Parathyroid adenoma (tissue), 2 donors: ENCODE data around the gene XPC.

Experiments used
- H2AFZ ChIP-seq: fragments of 300-600 bp; sonication (generic); one replicate; pipeline ENCODE4 v1.7.0; 2017; ENCODE audit warnings: antibody characterized with exemption, mild to moderate bottlenecking
- H3K27ac ChIP-seq: fragments of 300-600 bp; sonication (generic); one replicate; pipeline ENCODE4 v1.7.0; 2017
- H3K27me3 ChIP-seq: fragments of 300-600 bp; sonication (generic); one replicate; pipeline ENCODE4 v1.7.0; 2017; ENCODE audit warnings: low read length; ENCODE audit not compliant: control insufficient read depth, insufficient read depth
- H3K36me3 ChIP-seq: fragments of 300-600 bp; sonication (generic); one replicate; pipeline ENCODE4 v1.7.0; 2017; ENCODE audit warnings: low read length; ENCODE audit not compliant: control insufficient read depth, insufficient read depth
- H3K4me1 ChIP-seq: fragments of 300-600 bp; sonication (generic); one replicate; pipeline ENCODE4 v1.7.0; 2017; ENCODE audit warnings: control low read depth
- H3K4me2 ChIP-seq: fragments of 300-600 bp; sonication (generic); one replicate; pipeline ENCODE4 v1.7.0; 2017; ENCODE audit warnings: low read length
- H3K4me3 ChIP-seq: fragments of 300-600 bp; sonication (generic); one replicate; pipeline ENCODE4 v1.7.0; 2017; ENCODE audit warnings: low read depth, low read length
- H3K79me2 ChIP-seq: fragments of 300-600 bp; sonication (generic); one replicate; pipeline ENCODE4 v1.7.0; 2017; ENCODE audit warnings: control low read depth
- H3K9ac ChIP-seq: fragments of 300-600 bp; sonication (generic); one replicate; pipeline ENCODE4 v1.7.0; 2017; ENCODE audit warnings: mild to moderate bottlenecking
- H3K9me3 ChIP-seq: fragments of 300-600 bp; sonication (generic); one replicate; pipeline ENCODE4 v1.7.0; 2017; ENCODE audit warnings: low read length; ENCODE audit not compliant: control insufficient read depth
- CTCF ChIP-seq: fragments of 300-600 bp; sonication (generic); IDR thresholded peaks from one replicate; pipeline ENCODE4 v1.7.0; 2017; ENCODE audit warnings: antibody characterized with exemption, mild to moderate bottlenecking
- donor health status: primary hyperparathyroidism.

Gene XPC

GRCh38 chr3:14204515-14205284 is 26.3 kb upstream of the XPC start:
- Histone ChIP-seq H3K4me2 (peak overlapping the region; percentile 42), H3K9me3 (no peaks in the 10 kb centered on the region), H3K79me2 (no peaks in the 10 kb centered on the region), H3K9ac (no peak overlapping the region), H3K36me3 (no peaks in the 10 kb centered on the region), H3K27me3 (no peaks in the 10 kb centered on the region), H3K4me3 (no peak overlapping the region), H3K4me1 (peaks cover 6% of the 10 kb centered on the region), H3K27ac (peak overlapping the region; percentile 27), H2AFZ (peak overlapping the region; percentile 53)
- no peak for TF ChIP-seq CTCF

DNA sequence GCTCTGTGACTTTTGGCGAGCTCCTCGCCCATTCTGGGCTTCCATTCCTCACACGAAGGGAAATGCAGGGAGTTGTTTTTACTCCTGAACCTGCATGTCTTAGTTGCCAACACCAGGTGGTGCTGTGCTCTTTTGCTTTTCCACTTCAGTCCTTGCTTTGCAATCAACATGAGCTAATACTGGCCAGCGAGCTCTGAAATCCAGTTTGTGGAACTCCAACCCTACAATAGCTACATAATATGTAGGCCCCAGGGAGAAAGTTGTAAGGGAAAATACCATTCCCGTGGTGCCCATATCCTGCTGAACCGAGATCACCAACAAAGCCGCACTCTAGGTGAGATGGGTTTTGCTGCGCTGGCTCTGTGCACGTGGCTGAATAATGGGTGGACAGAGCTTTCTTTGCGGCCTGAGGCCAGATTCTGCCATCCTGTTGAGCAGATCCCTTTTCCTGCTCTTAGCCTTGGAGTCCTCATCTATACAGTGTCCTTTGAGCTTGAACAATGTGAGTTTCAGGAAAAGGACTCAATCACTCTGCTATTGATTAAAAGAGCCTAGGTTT is 25.2 kb upstream of the XPC start:
- Histone ChIP-seq H3K4me2 (no peak overlapping the region), H2AFZ (no peak overlapping the region), H3K9me3 (no peaks in the 10 kb centered on the region), H3K27ac (no peak overlapping the region), H3K27me3 (no peaks in the 10 kb centered on the region), H3K9ac (no peak overlapping the region), H3K36me3 (no peaks in the 10 kb centered on the region), H3K79me2 (no peaks in the 10 kb centered on the region), H3K4me1 (peaks cover 6% of the 10 kb centered on the region), H3K4me3 (no peak overlapping the region)
- peak; percentile 84 for TF ChIP-seq CTCF

DNA sequence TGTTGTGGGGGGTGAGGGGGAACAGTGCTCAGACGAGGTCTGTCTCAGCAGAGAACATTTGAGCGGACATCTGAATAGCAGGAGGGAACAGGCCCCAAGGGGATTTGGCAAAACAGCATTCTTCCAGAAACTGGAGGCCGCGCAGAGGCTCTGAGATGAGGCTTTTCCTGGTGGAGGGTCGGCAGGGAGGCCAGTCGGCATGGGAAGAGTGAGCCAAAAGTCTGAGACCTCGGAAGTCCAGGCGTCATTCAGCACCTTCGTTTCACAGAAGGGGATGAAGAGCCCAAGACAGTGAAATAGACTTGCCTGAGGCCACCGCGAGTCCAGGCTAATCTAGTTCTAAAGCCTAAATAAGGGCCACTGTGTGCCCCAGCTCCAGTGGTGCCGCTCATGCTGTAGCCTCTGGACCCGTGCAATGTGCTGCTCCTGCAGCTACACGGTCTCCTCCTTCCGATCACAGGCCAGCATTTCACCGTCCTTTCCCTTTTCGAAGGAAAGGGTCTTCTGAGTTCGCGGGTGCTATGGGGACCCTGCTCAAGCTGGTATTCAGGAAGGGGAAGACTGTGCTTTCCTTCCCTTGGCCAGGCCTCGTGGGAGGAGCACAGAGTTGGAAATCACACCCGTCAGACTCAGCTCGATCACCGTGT is 24.6 kb upstream of the XPC start:
- no peak overlapping the region for H3K9ac ChIP-seq
- no peaks in the 10 kb centered on the region for H3K9me3 ChIP-seq
- H3K27me3 ChIP-seq: no peaks in the 10 kb centered on the region
- peaks cover 6% of the 10 kb centered on the region for H3K4me1 ChIP-seq
- H2AFZ ChIP-seq: no peak overlapping the region
- no peaks in the 10 kb centered on the region for H3K36me3 ChIP-seq
- H3K27ac ChIP-seq: no peak overlapping the region
- H3K79me2 ChIP-seq: no peaks in the 10 kb centered on the region
- H3K4me3 ChIP-seq: no peak overlapping the region
- H3K4me2 ChIP-seq: no peak overlapping the region
- TF ChIP-seq CTCF: no peak

GRCh38 chr3:14201940-14202684 is 23.7 kb upstream of the XPC start:
- Histone ChIP-seq H3K9me3 (no peaks in the 10 kb centered on the region), H2AFZ (no peak overlapping the region), H3K27ac (no peak overlapping the region), H3K4me2 (no peak overlapping the region), H3K27me3 (no peaks in the 10 kb centered on the region), H3K79me2 (no peaks in the 10 kb centered on the region), H3K4me1 (peaks cover 6% of the 10 kb centered on the region), H3K4me3 (no peak overlapping the region), H3K36me3 (no peaks in the 10 kb centered on the region), H3K9ac (no peak overlapping the region)
- TF ChIP-seq CTCF: no peak
